NK-92 (cell line): ENCODE measurements around the gene ACSM5.
"Not testable (repeated sequence)": the region's sequence is repeated elsewhere in the genome, so short reads cannot be mapped to it uniquely, and the experiment has no call there.

Source experiments
- DNase-seq: peaks from one replicate; lab custom pipeline; 2025; ENCODE audit not compliant: unreplicated experiment; lab: John Stamatoyannopoulos, UW

The ACSM5 gene

GRCh38 chr16:20398603-20399002 lies 10.7 kb upstream of the ACSM5 start:
- DNase-seq, result no peak

DNA sequence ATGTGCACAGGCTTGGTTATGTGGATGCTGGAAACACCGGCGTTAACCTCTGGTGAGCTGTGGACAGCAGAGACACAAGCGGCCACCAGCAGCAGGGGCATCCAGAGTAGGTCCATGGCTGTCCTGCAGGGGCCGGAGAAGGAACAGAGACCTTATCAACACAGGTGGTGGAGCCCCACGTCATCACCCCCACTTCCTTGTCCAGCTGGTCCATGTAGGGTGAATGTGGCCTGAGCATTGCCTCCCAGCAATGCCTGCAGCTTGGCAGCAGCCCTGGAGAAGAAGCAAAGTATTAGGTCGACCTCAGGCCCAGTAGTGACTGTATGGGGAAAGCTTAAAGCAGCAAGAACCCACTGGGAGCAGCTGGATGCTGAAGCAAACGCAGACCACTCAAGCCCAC lies 10.1 kb upstream of the ACSM5 start:
- DNase-seq, result no peak

- no peak for DNase-seq
These were observed 8.3 kb upstream of the ACSM5 start for GRCh38 chr16:20401066-20401465.

- DNase-seq, result no peak
These were observed 7.8 kb upstream of the ACSM5 start for GRCh38 chr16:20401475-20402016.

DNA sequence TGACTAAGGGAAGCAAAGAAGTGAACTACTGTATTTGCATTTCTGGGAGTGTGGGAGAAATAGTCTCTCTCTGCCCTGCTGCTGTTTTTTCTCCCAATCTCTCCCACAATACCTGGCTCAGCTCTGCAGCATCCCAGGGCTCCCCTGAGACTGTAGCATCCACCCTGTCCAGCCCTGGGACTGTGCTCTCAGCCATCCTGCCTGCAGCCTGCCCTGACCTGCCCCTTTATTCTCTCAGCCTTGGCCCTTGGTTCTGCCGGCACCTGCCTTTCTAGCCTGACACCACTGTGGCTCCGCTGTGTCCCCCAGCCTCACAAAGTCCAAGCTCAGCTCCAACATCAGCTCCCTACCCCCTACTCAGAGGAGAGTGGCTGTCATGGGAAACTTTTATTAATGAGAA lies 6.7 kb upstream of the ACSM5 start:
- no peak for DNase-seq

DNA sequence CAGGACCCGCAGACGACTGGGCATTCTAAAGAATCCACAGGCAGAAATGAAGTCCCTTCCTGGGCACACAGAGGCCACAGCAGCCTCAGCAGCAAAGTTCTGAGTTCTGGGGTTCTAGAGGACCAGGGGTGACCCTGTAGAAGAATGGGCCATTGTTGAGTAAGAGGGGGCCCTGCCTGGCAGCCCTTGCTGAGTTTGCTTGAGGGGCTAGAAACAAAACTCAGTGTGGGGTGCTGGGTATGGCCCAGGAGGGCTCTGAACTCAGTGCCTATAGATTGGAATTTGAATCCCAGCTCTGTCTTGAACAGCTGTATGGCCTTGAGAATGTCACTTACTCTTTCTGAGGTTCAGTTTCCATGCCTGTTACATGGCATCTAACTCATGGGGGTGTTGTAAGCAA lies 4.7 kb upstream of the ACSM5 start, which contains the start of gene PDILT:
Gene PDILT (minus strand): TSS at position 101 of the 400 bp plus-strand sequence. CDS start 5,437 bp downstream, outside the sequence.
- DNase-seq, result no peak

DNA sequence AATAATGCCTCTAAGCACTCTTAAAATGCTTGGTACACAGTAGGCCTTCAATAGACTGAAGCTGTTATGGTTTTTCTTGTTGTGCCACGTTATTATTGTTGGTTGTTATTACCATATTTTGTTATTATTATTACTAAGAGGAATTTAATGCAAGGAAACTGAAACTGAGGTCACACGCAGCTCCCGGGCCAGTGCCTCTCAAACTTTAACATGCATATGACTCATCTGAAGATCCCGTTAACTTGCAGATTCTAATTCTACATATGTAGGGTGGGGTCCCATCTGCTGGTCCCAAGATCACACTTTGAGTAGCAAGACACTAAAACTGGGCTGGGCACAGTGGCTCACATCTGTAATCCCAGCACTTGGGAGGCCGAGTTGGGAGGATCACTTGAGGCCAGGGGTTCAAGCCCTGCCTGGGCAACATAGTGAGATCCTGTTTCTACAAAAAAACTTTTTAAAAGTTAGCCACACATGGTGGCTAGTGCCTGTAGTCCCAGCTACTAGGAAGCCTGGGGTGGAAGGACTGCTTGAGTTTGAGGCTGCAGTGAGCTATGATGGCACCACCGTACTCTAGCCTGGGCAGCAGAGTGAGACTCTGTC lies 888 bp downstream of the ACSM5 start:
- no peak for DNase-seq

DNA sequence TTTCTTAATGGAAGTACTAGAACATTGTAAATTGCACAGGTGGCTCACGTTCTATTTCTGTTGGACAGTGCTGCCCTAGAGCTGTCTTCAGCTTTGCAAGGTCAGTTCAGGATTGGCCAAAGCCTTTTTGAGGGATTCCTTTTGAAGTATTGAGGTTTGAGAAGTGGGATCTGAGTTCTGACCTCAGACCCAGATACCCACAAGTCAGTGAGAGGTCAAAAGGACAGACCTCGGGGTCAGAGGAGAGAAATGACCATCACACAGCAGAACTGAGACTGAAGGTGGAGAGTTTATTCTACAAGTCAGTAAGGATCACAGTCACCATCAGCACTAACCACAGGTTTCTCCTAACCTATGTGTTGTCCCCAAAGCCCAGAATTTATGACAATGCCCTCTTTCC lies 1.7 kb downstream of the ACSM5 start:
- no peak for DNase-seq

GRCh38 chr16:20415541-20415940 lies 6.2 kb downstream of the ACSM5 start:
- DNase-seq, result no peak

DNA sequence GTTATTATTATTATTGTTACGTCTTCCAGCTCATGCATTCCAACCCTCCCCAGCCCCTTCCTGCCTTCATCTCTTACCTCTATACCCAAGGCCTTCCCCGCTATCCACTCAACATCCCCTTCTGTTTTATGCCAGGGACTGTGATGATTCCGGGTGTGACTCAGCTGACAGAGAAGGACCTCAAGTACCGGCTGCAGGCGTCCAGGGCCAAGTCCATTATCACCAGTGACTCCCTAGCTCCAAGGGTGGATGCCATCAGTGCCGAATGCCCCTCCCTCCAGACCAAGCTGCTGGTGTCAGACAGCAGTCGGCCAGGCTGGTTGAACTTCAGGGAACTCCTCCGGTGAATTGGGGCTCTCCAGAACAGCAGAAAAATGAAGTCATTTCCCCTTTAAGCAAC lies 9.8 kb downstream of the ACSM5 start:
- DNase-seq, result not testable (repeated sequence)

- not testable (repeated sequence) for DNase-seq
These were observed 12.4 kb downstream of the ACSM5 start for GRCh38 chr16:20421748-20422147.

- not testable (repeated sequence) for DNase-seq
These were observed 14.4 kb downstream of the ACSM5 start for GRCh38 chr16:20423772-20424128.

GRCh38 chr16:20424129-20424866 lies 15.0 kb downstream of the ACSM5 start:
- no peak for DNase-seq

DNA sequence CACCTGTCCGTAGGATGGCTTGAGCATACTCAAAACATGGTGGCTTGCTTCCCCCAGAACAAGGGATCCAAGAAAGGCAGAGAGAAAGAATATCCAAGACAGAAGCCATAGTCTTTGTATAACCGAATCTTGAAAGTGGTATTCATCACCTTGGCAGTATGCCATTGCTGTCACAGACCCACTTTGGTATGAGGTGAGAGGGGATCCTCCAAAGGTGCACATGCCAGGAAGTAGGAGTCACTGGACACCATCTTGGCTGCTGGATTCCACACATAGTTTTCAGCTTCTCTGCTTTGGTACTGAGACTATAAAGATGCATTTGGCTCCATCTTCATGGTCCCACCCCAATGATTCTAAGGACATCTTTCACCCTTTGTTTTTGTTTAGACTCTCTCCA lies 18.1 kb downstream of the ACSM5 start:
- not testable (repeated sequence) for DNase-seq

GRCh38 chr16:20429499-20429898 lies 20.2 kb downstream of the ACSM5 start:
- not testable (repeated sequence) for DNase-seq

DNA sequence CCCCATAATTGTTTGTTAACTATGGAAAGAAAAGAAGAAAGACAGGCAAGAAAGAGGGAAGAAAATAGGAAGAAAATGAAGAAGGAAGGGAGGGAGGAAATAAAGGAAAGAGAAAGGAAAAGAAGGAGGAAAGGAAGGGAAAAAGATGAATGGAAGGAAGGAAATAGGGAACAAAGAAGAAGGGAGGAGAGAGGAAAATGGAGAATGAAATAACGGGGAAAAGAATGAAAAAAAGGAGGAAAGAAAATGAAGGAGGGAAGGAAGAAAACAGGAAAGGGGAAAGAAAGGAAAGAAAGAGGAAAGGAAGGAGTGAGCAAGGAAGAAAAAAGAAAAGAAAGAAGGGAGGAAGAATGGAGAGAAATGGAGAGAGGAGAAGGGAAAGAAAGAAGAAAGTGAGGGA lies 21.1 kb downstream of the ACSM5 start:
- not testable (repeated sequence) for DNase-seq

DNA sequence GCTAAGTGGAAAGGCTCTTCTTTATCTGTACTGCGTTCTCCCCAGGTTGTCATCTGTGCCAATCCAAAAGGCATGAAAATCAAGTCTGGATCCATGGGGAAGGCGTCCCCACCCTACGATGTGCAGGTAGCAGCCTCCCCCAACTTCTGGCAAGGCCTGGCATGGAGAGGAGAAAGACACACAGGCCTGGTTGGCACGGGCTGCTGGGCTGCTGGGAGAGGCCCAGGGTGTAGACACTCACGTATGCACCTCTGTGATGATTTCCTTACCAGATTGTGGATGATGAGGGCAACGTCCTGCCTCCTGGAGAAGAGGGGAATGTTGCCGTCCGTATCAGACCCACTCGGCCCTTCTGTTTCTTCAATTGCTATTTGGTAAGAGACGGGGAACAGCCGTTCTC lies 21.6 kb downstream of the ACSM5 start:
- DNase-seq, result no peak

- DNase-seq, result not testable (repeated sequence)
These were observed 29.6 kb downstream of the ACSM5 start for GRCh38 chr16:20438950-20439349.

DNA sequence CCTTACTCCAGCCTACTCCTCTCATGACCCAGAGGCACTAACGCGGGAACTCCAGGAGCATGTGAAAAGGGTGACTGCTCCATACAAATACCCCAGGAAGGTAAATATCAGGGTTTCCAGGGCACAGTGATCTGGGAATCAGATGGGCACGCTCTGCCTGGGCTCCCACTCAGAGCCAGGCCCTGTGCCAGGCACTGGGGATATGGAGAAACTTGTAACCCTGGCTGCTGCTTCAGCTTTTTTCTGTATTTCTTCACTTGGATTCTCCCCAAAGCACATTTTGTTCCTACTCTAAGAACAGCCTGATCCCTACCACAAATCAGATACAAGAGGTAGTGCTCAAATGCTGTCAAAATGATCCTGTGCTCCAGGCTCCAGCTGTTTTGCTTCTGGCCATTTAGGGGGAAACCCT lies 30.5 kb downstream of the ACSM5 start:
- DNase-seq, result not testable (repeated sequence)

DNA sequence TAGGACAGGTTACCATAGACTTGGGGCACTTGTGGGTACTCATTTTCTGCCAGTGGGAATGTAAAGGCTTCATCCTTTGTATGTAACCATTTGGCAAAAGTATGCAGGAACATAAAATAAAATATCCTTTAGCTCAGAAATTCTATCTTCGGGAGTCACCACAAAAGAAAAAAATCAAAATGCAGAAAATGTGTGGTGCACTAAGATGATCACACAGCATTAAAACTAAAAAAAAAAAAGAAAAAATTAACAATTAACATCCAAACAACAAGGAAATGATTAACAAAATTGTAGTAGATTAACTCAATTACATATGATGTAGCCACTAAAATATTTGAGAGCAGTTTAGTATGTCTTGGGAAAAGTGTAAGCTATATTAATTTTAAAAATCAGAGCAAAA lies 31.4 kb downstream of the ACSM5 start:
- not testable (repeated sequence) for DNase-seq

DNA sequence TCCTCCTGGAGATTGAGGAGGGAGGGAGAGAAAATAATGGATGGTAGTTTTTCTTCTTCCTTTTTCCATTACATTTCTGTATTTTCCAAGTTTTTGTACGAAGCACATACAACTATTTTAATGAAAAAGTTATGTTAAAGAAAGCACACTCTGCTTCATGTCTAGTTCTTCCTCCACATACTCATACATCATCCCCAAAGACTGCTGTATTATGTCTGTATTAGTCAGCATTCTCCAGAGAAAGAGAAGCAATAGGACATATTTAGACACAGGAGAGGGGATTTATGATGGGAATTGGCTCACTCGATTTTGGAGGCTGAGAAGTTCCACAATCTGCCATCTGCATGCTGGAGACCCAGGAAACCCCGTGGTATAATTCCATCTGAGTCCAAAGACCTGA lies 31.9 kb downstream of the ACSM5 start:
- DNase-seq, result no peak

DNA sequence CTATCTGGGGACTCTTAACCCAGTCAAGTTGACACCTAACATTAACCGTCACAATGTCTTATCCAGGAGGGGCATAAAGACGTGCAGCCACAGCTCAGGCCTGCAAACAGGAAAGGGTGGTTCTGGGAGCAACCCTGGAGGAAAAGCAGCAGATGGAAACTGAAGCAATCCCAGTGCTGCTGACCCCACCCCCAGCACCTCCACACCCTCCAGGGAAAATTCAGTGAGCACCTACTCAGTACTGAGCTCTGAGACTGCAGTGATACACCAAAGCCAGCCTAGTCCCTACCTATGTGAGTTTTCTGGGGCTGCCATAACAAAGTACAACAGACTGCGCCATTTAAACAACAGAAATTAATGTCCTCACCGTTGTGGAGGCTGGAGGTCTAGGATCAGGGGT lies 32.5 kb downstream of the ACSM5 start:
- DNase-seq, result not testable (repeated sequence)
